ENCODE results near the gene PPRC1. TPM values are rescaled to one million over a fixed set of nuclear protein-coding genes. Genes with fewer than 3 reads are reported as not detected.

Gene PPRC1
- total and polyA plus RNA-seq, 2 experiments from 2014 or later = 9.8 to 23.7 TPM

DNA sequence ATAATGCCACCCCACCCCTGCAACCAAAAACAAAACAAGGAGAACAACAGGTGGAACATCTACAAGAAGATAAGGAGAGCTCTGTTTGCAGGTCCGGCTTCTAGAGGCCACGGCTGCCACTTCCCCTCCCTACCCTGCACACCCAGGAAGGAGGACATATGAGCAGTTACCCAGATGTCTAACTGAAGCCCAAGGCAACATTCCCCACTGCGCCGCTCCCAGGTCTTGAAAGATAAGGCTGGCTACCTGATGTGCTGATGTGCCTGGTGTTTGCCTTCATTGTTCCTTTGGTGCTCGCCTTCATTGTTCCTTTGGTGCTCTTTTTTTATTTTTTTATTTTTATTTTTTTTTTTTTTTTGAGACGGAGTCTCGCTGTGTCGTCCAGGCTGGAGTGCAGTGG is 46.6 kb upstream of the PPRC1 start:
- Histone ChIP-seq H3K4me1 (ENCODE audit: insufficient read depth) (no peaks in the 10 kb centered on the region), H2AFZ (no peak overlapping the region), H4K20me1 (ENCODE audit: insufficient read depth, poor library complexity, severe bottlenecking) (no peaks in the 10 kb centered on the region), H3K4me3 (no peak overlapping the region), H3K36me3 (replicated peaks; ENCODE audit: insufficient read depth, low read depth) (no peaks in the 10 kb centered on the region), H3K9me3 (ENCODE audit: low read depth) (no peaks in the 10 kb centered on the region), H3K79me2 (no peaks in the 10 kb centered on the region), H3K9me2 (replicated peaks; ENCODE audit: insufficient read depth) (no peaks in the 10 kb centered on the region), H3K27ac (no peak overlapping the region), H3K4me2 (no peak overlapping the region), H3K27me3 (no peaks in the 10 kb centered on the region)
- TF ChIP-seq, protein P1, sequence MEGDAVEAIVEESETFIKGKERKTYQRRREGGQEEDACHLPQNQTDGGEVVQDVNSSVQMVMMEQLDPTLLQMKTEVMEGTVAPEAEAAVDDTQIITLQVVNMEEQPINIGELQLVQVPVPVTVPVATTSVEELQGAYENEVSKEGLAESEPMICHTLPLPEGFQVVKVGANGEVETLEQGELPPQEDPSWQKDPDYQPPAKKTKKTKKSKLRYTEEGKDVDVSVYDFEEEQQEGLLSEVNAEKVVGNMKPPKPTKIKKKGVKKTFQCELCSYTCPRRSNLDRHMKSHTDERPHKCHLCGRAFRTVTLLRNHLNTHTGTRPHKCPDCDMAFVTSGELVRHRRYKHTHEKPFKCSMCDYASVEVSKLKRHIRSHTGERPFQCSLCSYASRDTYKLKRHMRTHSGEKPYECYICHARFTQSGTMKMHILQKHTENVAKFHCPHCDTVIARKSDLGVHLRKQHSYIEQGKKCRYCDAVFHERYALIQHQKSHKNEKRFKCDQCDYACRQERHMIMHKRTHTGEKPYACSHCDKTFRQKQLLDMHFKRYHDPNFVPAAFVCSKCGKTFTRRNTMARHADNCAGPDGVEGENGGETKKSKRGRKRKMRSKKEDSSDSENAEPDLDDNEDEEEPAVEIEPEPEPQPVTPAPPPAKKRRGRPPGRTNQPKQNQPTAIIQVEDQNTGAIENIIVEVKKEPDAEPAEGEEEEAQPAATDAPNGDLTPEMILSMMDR (IDR thresholded peaks at IDR 0.05; ENCODE audit: poor library complexity) = no peak
- TF ChIP-seq EZH2phosphoT487 (IDR thresholded peaks at IDR 0.05; ENCODE audit: low read depth, severe bottlenecking, unreplicated experiment) = no peak
- no peak for TF ChIP-seq EZH2 (IDR thresholded peaks at IDR 0.05; ENCODE audit: borderline replicate concordance)
- 97% methylated on average over 8 of the region's 8 CpGs for WGBS (ENCODE audit: low lambda C conversion rate, missing lambda C conversion rate)
- no peak for DNase-seq (ENCODE audit: low spot score)

DNA sequence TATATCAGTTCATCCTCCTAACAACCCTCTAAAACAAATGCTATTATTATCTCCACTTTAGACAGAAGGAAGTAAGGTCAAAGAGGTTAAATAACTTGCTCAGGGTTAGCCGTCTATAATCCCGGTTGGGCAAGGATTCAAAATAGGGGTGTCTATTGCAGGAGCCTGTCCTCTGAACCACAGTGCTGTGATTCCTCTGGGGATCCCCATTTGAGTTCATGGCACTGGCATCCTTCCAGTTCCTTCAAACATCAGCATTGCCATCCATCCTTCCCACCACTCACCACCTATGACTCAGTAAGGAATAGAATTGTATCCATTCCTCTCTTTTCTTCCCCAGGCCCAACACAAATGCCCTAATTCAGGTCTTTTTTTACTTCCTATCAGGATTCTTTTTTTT is 42.1 kb upstream of the PPRC1 start:
- 70% methylated on average over 2 of the region's 2 CpGs for WGBS (ENCODE audit: low lambda C conversion rate, missing lambda C conversion rate)
- Histone ChIP-seq H3K36me3 (replicated peaks; ENCODE audit: insufficient read depth, low read depth) (no peaks in the 10 kb centered on the region), H3K4me3 (no peak overlapping the region), H3K4me1 (ENCODE audit: insufficient read depth) (no peaks in the 10 kb centered on the region), H3K27ac (no peak overlapping the region), H3K79me2 (no peaks in the 10 kb centered on the region), H4K20me1 (ENCODE audit: insufficient read depth, poor library complexity, severe bottlenecking) (no peaks in the 10 kb centered on the region), H3K9me3 (ENCODE audit: low read depth) (no peaks in the 10 kb centered on the region), H2AFZ (no peak overlapping the region), H3K9me2 (replicated peaks; ENCODE audit: insufficient read depth) (no peaks in the 10 kb centered on the region), H3K27me3 (no peaks in the 10 kb centered on the region), H3K4me2 (no peak overlapping the region)
- TF ChIP-seq, protein P1 (IDR thresholded peaks at IDR 0.05; ENCODE audit: poor library complexity) = no peak
- no peak for TF ChIP-seq EZH2phosphoT487 (IDR thresholded peaks at IDR 0.05; ENCODE audit: low read depth, severe bottlenecking, unreplicated experiment)
- TF ChIP-seq EZH2 (IDR thresholded peaks at IDR 0.05; ENCODE audit: borderline replicate concordance) = no peak
- DNase-seq (ENCODE audit: low spot score) = no peak

DNA sequence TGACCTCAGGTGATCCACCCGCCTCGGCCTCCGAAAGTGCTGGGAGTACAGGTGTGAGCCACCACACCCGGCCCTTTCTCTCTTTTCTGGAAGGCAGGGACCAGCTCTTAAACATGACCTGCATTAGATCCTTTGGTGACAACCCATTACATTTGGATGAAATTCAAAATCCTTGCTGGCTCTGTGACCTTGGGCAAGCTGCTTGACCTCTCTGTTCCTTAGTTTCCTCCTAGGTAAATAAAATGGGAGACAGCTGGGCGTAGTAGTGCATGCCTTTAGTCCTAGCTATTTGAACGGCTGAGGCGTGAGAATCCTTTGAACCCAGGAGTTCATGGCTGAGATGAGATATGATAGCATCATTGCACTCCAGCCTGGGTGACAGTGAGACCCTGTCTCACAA is 36.4 kb upstream of the PPRC1 start:
- Histone ChIP-seq H3K27me3 (no peaks in the 10 kb centered on the region), H3K4me1 (ENCODE audit: insufficient read depth) (no peaks in the 10 kb centered on the region), H3K9me2 (replicated peaks; ENCODE audit: insufficient read depth) (no peaks in the 10 kb centered on the region), H3K79me2 (no peaks in the 10 kb centered on the region), H3K36me3 (replicated peaks; ENCODE audit: insufficient read depth, low read depth) (no peaks in the 10 kb centered on the region), H3K4me3 (no peak overlapping the region), H2AFZ (no peak overlapping the region), H3K4me2 (no peak overlapping the region), H4K20me1 (ENCODE audit: insufficient read depth, poor library complexity, severe bottlenecking) (no peaks in the 10 kb centered on the region), H3K9me3 (ENCODE audit: low read depth) (no peaks in the 10 kb centered on the region), H3K27ac (no peak overlapping the region)
- no peak for DNase-seq (ENCODE audit: low spot score)
- WGBS (ENCODE audit: low lambda C conversion rate, missing lambda C conversion rate) = 96% methylated on average over 7 of the region's 7 CpGs
- TF ChIP-seq EZH2 (IDR thresholded peaks at IDR 0.05; ENCODE audit: borderline replicate concordance) (no peak), EZH2phosphoT487 (IDR thresholded peaks at IDR 0.05; ENCODE audit: low read depth, severe bottlenecking, unreplicated experiment) (no peak)
- TF ChIP-seq, protein P1 (IDR thresholded peaks at IDR 0.05; ENCODE audit: poor library complexity) = no peak

DNA sequence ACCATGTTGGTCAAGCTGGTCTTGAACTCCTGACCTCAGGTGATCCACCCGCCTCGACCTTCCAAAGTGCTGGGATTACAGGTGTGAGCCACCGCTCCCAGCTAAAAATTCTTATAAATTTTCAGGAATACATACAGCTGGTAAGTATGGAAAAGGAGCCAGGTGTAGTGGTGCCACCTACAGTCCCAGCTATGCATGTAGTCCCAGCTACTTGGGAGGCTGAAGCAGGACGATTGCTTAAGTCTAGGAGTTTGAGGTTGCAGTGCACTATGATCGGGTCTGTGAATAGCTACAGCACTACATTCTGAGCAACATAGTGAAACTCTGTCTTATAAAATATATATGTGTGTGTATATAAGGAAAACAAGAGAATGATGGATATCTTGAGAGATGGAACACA is 31.7 kb upstream of the PPRC1 start:
- H3K4me3 ChIP-seq = no peak overlapping the region
- no peak overlapping the region for H3K27ac ChIP-seq
- H3K79me2 ChIP-seq = no peaks in the 10 kb centered on the region
- H3K4me2 ChIP-seq = no peak overlapping the region
- TF ChIP-seq, protein P1 (IDR thresholded peaks at IDR 0.05; ENCODE audit: poor library complexity) = no peak
- no peak for TF ChIP-seq EZH2 (IDR thresholded peaks at IDR 0.05; ENCODE audit: borderline replicate concordance)
- TF ChIP-seq EZH2phosphoT487 (IDR thresholded peaks at IDR 0.05; ENCODE audit: low read depth, severe bottlenecking, unreplicated experiment) = no peak
- no peak overlapping the region for H2AFZ ChIP-seq
- no peaks in the 10 kb centered on the region for H3K4me1 ChIP-seq (ENCODE audit: insufficient read depth)
- no peaks in the 10 kb centered on the region for H3K36me3 ChIP-seq (replicated peaks; ENCODE audit: insufficient read depth, low read depth)
- no peaks in the 10 kb centered on the region for H3K27me3 ChIP-seq
- no peak for DNase-seq (ENCODE audit: low spot score)
- H4K20me1 ChIP-seq (ENCODE audit: insufficient read depth, poor library complexity, severe bottlenecking) = no peaks in the 10 kb centered on the region
- H3K9me2 ChIP-seq (replicated peaks; ENCODE audit: insufficient read depth) = no peaks in the 10 kb centered on the region
- no peaks in the 10 kb centered on the region for H3K9me3 ChIP-seq (ENCODE audit: low read depth)
- 82% methylated on average over 5 of the region's 5 CpGs for WGBS (ENCODE audit: low lambda C conversion rate, missing lambda C conversion rate)

Data from hepatocyte (in vitro differentiated cells).